GM20431 (cell line): ENCODE measurements around the gene CMSS1.

Experiments
- in situ Hi-C: fragments of 300-500 bp; cut with MseI, MboI; formaldehyde crosslinking; loops from one replicate; pipeline ENCODE4 v1.15.0; 2020; ENCODE audit warnings: low sequenced_read_pairs; ENCODE audit not compliant: unreplicated experiment

Gene CMSS1

DNA sequence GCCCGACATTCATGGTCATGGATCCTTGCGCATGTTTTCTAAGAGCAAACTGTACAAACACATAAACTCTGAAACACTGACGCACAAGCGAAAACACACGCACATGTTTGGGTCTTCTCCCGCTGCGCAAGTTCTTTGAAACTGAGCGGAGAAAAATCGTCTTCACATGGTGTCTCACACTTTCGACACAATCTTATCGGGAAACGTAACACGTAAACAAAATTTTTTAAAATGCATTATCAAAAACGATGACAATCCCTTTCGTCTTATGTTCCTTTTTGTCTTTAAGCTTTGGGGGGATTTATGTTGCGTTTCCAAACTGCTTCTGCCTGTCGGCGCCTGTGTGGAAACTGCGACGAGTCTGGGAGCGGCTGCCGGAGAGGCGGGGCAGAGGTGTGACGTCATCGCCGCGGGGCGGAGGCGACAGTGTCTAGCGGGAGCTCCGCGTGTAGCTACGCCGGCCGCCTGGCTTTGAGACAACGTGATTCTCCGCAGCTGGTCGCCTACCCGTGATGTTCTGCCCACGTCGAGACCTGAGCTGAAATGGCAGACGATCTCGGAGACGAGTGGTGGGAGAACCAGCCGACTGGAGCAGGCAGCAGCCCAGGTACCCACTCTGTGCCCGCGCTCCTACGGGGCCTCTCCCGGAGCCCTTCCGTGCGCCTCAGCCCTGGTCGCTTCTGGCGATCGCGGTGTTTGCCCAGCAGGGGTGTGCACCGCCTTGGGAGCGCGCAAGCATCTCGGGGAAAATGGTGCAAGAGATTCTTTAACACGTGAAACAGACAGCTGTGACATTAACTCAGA lies at the start of gene CMSS1:
Gene CMSS1, plus strand, starts transcription at position 426 of the 804 bp plus-strand sequence.
- in situ Hi-C loops, result no loop called here

DNA sequence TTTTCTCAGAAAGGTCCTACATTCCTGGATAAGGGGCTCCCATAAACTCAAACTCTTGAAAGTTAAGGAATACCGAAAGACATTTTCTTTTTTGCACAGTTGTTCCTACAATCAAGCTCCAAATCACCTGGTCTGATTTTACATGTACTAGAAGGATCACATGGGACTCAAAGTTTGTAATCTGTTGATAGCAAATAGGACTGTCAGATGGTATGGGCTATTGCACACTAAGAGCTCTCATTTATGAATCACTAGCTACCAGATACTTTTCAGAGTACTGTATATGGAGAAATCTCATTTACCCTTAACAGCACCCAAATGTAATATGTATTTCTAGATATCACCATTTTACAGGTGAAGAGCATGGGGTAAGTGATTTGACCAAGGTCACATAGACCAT lies 49.5 kb upstream of the CMSS1 start:
- in situ Hi-C loops, result no loop called here

DNA sequence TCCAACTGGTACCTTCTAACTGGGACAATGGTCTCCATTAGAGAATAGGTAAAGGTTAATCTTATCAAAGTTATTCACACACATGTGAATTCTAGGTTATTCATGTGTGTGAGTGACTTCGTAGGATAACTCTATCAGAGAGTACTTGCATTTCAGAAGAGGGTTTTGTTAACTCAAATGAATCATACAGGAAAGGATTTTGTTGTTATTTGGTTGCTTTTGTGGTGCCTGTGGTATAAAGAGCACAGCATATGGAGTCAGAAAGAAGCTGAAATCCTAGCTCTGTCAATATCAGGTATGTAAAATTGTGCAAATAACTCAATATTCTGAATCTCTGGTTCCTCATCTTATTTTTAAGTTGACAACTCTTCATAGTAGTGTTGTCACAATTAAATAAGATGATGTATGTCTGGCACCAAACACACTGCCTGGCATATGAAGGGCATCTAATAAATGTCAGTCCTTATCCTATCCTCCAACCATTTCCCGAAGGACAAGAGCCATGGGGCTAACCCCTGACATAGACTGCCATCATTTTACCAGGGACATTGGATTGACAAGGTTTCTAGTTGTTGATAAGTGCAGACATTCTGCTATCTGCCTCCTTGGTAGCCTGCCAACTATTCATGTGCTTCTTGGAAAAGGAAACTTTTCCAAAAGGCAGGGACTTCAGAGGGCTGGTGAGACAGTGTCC lies 48.7 kb upstream of the CMSS1 start:
- in situ Hi-C loops, result no loop called here

DNA sequence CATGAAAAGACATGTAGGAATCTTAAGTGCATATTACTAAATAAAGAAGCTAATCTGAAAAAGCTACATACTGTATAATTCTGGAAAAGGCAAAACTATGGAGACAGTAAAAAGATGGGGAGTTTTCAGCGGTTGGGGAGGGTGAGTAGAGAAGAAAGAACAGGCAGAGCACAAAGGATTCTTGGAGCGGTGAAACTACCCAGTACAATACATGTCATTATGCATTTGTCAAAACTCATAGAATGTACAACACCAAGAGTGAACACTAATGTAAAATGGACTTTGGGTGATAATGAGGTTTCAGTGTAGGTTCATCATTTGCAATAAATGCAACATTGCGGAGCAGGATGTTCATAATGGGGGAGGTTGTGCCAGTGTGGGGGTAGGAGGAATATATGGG lies 45.5 kb upstream of the CMSS1 start:
- in situ Hi-C loops, result no loop called here

DNA sequence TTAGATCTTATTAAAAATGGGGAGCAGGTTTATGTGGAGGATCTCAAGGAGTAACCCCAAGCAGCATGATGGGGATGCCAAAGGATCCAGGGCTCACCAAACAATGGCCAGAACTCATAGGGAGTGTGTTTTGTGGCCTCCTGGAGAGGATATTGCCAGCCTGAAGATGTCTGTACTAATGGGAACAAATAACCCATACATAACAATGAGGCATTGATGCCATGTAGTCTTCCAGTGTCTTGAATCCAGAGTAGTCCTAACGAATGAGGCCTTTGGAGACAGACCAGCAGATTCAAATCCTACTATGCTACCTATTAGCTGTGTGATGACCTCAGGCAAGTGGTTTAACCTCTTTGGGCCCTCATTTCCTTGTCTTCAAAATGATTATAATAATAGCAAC lies 45.0 kb upstream of the CMSS1 start:
- in situ Hi-C loops, result no loop called here

DNA sequence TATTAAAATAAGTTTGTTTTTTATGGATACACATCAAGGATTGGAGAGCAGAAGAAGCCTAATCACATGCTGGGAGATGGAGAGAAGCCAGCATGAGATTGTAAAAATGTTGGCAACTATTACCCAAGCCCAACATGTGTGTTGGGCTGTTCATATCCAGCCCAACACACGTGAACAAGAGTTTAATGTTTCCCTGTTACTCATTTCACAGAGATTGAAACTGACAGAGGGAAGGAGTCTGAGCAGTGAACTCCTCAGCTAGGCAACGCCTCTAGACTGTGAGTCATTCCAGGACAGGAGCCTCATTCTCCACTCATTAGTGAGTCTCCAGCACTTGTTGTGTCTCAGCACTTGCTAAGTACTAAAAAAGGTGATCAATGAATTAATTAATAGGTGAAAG lies 43.2 kb upstream of the CMSS1 start:
- in situ Hi-C loops, result no loop called here

DNA sequence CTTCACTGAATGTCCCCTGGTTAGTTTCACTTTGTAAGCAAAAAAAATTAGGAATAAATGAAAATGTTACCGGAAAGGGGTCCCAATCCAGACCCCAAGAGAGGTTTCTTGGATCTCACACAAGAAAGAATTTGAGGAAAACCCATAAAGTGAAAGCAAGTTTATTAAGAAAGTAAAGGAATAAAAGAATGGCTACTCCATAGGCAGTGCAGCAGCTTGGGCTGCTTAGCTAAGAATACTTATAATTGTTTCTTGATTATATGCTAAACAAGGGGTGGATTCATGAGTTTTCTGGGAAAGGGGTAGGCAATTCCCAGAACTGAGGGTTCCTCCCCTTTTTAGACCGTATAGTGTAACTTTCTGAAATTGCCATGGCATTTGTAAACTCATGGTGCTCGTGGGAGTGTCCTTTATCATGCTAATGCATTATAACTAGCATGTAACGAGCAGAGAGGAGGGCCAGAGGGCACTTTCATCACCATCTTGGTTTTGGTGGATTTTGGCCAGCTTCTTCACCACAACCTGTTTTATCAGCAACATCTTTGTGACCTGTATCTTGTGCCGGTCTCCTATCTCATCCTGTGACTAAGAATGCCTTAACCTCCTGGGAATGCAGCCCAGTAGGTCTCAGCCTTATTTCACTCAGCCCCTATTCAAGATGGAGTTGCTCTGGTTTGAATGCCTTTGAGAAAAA lies 41.0 kb upstream of the CMSS1 start:
- in situ Hi-C loops, result no loop called here

DNA sequence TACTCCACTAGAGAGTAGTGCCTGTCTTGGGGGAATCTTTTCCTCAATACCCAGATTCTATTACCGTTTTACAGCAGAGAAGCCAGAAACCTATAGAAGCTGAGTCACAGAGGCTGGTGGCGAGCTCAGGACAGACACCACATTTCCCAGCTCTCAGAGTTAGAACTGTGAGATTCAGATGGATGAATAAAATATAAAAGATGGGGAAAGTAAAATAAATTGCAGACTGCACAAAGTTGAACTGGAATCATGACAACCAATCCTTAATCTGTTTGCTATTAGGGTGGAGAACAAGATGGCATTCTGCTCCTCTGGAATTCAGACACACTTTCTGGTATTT lies 40.5 kb upstream of the CMSS1 start:
- in situ Hi-C loops, result no loop called here

DNA sequence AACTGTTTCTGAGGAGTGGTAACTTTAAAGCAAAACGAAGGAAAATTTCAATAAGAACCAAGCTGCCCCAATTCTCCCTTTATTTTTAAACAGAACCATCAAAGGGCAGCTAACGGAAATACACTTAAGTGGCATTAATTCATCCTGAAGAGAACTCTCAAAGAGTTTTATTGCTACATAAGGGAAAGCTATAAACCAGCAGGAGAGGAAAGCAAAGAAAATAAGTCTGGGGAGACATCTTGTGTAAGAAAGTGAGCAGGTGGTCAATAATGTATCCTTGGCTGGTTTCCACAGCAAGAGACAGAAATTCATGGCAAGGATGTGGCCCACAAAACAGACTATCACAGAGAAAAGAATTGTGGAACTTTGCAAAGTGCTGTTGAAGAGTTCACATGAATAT lies 40.0 kb upstream of the CMSS1 start:
- in situ Hi-C loops, result no loop called here

DNA sequence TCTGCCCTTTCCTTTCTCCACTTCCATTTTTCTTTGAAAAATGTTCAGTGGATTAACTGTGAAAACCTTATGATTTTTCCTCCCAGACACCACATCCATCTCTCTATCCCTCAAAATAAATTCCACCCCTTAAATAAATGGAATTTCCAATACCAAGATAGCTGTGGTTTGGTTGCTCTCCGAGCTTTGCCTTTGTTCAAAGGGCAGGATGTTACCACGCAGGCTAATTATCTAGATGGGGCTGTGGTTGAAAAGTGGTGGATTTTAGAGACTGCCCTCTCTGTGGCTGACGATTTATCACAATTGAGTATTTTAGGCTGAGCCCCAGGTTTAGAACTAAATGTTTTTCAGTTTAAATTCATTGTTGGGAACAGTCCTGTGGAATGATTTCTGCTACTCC lies 36.9 kb upstream of the CMSS1 start:
- in situ Hi-C loops, result no loop called here

DNA sequence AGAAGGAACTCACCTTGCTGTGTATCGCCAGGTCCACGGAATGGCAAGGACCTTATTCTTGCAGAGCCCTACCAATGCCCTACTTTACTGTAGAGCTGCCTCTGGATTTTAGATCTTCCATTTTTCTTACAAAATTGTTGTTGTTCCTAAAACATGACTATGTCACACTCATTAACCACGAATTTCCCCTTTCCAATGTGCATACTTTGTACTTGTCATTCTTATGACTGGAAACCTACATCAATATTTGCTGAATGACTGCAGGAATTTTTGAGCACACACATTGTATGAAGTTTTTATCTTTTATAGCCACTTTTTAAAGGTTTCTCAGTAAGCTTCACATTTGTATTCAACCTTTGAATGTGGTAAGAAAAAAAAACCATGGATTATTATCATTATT lies 35.9 kb upstream of the CMSS1 start:
- in situ Hi-C loops, result no loop called here

DNA sequence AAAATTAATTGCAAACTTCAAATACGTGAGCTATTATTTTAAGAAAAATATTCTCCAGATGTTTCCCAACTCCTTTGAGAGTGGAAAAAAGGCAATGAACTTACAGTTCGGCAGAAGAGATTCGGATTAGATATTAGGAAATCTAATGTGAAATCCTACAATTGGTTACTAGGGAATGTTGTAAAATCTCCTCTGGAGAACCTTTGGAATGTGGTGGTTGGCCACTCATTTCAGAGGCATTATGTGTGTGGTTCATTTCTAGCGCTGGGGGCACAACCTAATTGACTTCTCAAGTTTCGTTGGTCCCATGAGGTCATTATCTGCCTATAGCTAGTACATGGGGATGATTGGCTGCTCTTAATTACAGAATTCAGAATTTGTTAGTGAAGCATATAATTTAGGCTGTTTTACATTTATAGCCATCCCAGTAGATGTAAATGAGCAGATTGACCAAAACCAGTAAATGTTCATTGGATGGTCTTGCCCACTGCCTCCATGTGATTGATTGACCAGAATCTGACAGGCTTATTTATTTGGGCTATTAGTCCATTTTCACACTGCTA lies 34.6 kb upstream of the CMSS1 start:
- in situ Hi-C loops, result no loop called here

DNA sequence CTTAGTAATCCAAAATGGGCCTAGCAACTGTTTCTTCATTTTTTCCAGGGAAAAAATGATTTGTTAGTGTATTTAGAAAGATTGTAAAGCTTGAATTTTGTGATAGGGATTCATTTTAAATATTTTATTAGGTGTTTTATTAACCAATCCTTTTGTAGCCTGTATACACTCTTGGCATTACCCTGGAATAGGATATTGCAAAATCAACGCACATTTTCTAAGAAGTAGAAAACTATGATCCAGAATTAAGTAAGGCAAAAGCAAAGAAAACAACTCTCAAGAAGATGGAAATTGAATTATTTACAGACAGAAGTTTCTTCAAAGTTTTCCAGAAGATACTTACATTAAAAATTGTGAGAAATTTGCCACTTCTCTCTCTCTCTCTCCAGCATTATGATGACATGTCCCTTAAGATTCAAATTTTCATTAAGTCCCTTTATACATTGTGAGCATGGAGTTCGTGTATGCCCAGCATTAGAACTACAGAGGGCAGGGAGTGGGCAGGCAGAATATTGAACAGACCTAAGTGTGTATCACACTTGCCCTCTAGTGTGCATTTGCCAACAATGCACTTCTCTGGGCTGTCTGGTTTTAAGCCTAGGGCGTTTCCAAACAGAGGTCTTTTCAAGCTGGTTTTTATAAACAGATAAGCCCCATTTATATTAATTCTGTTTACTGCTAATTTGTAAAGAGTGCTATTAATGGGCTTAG lies 28.5 kb upstream of the CMSS1 start:
- in situ Hi-C loops, result no loop called here

DNA sequence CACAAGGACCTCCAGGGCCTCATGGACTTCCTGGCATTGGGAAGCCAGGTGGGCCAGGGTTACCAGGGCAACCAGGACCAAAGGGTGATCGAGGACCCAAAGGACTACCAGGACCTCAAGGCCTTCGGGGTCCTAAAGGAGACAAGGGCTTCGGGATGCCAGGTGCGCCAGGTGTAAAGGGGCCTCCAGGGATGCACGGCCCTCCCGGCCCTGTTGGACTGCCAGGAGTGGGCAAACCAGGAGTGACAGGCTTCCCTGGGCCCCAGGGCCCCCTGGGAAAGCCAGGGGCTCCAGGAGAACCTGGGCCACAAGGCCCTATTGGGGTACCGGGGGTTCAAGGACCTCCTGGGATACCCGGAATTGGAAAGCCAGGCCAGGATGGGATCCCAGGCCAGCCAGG lies 23.2 kb upstream of the CMSS1 start:
- in situ Hi-C loops, result no loop called here

DNA sequence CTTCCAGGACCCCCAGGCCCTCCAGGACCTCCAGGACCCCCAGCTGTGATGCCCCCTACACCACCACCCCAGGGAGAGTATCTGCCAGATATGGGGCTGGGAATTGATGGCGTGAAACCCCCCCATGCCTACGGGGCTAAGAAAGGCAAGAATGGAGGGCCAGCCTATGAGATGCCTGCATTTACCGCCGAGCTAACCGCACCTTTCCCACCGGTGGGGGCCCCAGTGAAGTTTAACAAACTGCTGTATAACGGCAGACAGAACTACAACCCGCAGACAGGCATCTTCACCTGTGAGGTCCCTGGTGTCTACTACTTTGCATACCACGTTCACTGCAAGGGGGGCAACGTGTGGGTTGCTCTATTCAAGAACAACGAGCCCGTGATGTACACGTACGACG lies 22.1 kb upstream of the CMSS1 start:
- in situ Hi-C loops, result no loop called here

DNA sequence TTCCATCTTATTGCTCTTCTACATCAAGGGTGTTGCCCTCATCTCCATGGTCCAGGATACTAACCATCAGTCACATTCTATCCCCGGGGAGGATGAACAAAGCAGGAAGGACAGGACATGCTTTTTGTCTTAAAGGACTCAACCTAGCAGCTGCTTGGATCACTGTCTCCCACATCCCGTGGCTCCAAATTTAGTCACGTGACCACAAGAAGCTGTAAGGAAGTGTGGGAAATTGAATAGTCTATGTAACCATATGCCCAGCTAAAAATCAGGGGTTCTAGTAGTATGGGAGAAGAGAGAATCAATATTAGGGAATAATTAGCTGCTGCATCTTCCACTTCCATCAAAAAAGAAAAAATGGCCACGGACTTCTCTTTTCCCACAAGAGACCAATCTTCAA lies 18.2 kb upstream of the CMSS1 start:
- in situ Hi-C loops, result no loop called here

DNA sequence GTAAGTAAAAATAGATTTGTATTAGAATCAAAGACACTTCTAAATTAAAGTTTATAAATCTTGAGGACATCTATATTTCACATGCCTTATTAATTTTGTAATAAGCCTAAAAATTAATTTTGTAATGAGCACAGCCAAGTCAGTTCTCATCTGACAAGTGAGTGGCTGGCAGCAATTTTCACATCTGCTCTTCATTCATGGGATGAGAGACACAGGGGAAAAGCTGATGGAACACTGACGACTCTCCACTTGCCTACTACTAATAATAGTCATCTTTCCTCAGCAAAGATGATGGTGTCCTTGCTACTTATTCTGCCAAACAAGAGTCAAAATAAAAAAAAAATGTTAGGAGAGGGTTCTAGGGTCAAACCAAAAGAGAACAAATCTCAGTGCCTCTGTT lies 14.4 kb upstream of the CMSS1 start:
- in situ Hi-C loops, result no loop called here

DNA sequence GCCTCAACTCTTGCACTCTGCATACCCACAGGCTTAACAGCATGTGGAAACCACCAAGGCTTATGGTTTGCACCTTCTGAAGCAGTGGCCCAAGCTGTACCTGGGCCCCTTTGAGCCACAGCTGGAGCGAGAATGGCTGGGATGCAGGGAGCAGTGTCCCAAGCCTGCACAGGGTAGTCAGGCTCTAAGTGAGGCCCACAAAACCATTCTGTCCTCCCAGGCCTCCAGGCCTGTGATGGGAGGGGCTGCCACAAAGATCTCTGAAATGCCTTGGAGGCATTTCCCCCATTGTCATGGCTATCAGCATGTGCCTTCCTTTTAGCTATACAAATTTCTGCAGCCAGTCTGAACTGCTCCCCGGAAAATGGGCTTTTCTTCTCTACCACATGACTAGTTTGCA lies 12.5 kb upstream of the CMSS1 start:
- in situ Hi-C loops, result no loop called here

DNA sequence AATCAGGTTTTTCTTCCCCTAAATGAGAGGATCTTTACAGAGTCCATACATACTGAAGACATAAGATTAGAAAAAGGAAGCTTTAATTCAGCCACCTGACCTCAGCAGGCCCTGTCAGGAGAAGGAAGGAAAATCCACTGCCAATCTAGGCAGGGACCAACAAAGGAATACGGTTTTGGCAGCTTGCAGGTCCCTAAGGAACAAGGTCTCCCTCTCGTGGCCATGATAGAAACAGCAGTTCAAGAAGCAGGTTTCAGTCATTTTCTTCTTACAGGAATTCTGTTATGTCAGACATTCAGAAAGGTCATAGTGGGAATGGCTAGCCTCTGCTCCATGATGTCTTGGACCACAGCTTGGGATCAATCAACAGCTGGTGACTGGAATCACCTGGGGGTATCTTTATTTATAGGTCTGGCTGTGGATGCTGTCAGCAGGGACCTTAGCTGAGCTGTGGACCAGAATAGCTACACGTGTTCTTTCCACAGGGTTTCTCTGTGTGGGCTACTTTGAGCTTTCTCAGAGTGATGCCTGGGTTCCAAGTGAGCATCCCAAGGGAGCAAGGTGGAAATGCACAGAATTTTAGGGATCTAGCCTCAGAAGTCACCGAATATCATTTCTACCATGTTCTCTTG lies 9.4 kb upstream of the CMSS1 start:
- in situ Hi-C loops, result no loop called here

DNA sequence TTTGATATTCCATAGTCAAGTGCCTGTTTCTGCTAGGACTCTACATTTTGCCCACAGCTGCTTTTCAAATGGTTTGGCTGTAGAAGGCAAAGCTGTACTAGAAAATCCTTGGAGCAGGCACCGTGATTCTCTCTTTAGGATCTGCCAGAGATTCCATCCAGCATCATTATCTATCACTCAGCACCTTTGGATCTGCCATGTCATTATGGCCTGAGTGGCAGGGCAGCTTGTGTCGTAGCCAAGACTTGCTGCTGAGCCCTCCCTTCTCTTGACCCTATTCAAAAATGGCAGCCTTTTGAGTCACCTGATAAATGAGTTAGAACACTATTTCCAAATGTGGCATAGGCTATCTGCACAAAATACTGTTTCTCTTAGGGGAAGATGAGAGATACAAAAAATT lies 8.1 kb upstream of the CMSS1 start:
- in situ Hi-C loops, result no loop called here
